ENCODE measurements around the gene CDCA3.

The CDCA3 gene

DNA sequence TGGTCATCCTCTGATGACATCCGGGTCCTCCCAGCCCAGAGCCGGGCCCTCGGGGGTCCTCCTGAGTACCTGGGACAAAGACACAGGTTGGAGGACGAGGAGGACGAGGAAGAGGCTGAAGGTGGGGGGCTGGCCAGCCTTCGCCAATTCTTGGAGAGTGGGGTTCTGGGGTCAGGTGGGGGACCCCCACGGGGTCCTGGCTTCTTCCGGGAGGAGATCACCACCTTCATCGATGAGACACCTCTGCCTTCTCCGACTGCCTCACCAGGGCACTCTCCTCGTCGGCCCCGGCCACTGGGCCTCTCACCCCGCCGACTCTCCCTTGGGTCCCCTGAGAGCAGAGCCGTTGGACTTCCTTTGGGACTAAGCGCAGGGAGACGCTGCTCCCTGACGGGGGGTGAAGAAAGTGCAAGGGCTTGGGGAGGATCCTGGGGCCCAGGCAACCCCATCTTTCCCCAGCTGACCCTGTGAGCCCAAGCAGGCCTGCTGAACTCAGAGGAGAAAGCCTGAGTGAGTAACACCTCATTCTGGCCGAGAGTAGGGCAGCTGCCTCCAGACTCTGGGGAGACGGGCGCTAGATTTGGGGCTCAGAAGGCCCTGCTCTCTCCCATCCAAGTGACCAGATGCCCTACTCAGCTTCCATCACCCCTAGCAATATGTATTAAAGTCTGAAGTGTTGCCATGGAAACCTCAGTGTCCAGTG is 24.2 kb downstream of the CDCA3 start:
- H3K4me3 ChIP-seq (replicated peaks; ENCODE audit: low read depth, low read length): peak overlapping the region; percentile 99
- DNase-seq (ENCODE audit: extremely low read depth, low read depth): no peak
- TF ChIP-seq, protein P1, sequence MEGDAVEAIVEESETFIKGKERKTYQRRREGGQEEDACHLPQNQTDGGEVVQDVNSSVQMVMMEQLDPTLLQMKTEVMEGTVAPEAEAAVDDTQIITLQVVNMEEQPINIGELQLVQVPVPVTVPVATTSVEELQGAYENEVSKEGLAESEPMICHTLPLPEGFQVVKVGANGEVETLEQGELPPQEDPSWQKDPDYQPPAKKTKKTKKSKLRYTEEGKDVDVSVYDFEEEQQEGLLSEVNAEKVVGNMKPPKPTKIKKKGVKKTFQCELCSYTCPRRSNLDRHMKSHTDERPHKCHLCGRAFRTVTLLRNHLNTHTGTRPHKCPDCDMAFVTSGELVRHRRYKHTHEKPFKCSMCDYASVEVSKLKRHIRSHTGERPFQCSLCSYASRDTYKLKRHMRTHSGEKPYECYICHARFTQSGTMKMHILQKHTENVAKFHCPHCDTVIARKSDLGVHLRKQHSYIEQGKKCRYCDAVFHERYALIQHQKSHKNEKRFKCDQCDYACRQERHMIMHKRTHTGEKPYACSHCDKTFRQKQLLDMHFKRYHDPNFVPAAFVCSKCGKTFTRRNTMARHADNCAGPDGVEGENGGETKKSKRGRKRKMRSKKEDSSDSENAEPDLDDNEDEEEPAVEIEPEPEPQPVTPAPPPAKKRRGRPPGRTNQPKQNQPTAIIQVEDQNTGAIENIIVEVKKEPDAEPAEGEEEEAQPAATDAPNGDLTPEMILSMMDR (IDR thresholded peaks at IDR 0.05; ENCODE audit: low read depth, low read length, missing control alignments): no peak

DNA sequence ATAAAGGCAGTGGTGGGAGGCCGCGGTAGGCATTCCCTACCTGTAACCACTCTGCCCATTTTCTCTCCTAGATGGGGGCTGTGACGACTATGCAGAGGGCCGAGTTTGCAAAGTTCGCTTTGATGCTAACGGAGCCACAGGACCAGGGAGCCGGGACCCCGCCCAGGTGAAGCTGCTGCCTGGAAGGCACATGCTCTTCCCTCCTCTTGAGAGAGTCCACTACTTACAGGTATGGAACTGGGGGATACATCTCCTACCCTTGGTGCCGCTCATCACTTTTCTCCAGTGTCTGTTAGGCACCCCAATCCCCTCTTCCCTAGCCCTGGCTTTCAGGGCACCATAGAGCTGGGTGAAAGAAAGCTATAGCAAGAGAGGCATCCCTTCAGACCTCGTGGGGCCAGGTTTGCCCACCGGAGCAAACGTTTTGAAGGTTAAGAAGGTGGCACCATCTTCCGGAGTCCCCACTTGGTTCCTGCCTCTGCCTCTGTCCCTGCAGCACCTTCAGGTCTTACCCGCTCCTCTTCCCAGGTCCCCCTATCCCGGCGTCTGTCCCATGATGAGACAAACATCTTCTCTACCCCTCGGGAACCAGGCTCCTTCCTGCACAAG is 24.9 kb downstream of the CDCA3 start:
- no peak overlapping the region for H3K4me3 ChIP-seq (replicated peaks; ENCODE audit: low read depth, low read length)
- no peak for DNase-seq (ENCODE audit: extremely low read depth, low read depth)
- TF ChIP-seq, protein P1 (IDR thresholded peaks at IDR 0.05; ENCODE audit: low read depth, low read length, missing control alignments): no peak

DNA sequence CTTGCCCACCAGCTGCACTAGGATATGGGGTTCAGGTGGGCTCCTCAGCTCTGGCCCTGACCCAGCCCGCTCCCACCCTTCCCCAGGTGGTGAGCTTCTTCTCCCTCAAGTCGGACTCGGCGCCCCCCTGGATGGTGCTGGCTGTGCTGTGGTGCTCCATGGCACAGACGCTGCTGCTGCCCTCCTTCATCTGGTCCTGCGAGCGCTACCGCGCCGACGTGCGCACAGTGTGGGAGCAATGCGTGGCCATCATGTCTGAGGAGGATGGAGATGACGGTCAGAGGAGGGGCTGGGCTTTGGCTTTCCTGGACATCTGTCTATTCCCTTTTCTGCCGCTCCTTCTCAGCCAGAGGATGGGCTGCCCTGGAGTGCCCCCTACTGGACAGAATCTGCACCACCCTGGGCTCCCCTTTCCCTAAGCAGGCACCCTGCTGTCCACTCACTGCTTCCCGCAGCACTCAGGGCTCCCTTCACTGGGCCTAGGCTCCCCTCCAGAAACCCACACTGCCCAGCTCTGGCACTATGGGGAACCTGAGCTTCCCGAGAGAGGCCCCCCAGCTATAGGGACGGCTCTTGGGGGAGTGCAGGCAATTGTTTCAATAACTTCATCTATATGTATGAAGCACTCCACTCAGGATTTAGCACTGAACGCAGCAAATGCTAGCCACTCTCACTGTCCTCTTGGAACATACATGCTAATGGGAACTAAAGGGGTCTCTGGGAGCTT is 25.5 kb downstream of the CDCA3 start:
- TF ChIP-seq, protein P1 (IDR thresholded peaks at IDR 0.05; ENCODE audit: low read depth, low read length, missing control alignments): peak; percentile 96
- peak; percentile 67 for DNase-seq (ENCODE audit: extremely low read depth, low read depth)
- H3K4me3 ChIP-seq (replicated peaks; ENCODE audit: low read depth, low read length): peak overlapping the region; percentile 29

DNA sequence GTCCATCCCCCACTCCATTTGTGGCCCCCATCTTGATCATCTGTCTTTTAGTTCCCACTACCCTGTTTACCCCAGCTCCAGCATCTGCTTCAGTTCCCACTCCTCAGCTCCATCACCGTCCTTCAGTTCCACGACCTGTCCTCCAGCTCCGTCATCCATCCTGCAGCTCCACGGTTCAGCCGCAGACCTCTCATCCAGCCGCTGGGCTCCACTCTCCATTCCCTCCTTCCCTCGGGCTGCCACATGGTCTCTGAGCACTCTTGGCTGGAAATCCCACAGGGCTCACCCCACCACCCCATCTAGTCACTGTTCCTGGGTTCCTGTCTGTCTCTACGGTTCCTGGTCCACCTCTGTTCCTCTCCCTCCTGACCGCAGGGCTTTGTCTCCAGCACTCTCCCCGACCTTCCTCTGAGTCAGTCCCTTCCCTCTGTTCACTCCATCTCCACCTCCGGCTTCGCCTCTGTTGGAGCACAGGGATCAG is 26.1 kb downstream of the CDCA3 start:
- TF ChIP-seq, protein P1 (IDR thresholded peaks at IDR 0.05; ENCODE audit: low read depth, low read length, missing control alignments): no peak
- peak overlapping the region; percentile 29 for H3K4me3 ChIP-seq (replicated peaks; ENCODE audit: low read depth, low read length)
- DNase-seq (ENCODE audit: extremely low read depth, low read depth): no peak

DNA sequence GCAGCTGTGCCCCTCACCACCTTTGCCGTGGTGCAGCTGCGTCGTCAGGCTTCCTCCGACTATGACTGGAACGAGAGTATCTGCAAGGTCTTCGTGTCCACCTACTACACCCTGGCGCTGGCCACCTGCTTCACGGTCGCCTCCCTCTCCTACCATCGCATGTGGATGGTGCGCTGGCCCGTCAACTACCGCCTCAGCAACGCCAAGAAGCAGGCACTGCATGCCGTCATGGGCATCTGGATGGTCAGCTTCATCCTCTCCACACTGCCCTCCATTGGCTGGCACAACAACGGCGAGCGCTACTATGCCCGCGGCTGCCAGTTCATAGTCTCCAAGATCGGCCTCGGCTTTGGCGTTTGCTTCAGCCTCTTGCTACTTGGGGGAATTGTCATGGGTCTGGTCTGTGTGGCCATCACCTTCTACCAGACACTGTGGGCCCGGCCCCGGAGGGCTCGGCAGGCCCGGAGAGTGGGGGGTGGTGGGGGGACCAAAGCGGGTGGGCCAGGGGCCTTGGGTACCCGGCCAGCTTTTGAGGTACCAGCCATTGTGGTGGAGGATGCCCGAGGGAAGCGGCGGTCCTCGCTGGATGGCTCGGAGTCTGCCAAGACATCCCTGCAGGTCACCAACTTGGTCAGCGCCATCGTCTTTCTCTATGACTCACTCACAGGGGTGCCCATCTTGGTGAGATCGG is 26.9 kb downstream of the CDCA3 start:
- DNase-seq (ENCODE audit: extremely low read depth, low read depth): no peak
- TF ChIP-seq, protein P1 (IDR thresholded peaks at IDR 0.05; ENCODE audit: low read depth, low read length, missing control alignments): no peak
- no peak overlapping the region for H3K4me3 ChIP-seq (replicated peaks; ENCODE audit: low read depth, low read length)

Measured in HFF-Myc (cell line).